Right lobe of liver (tissue), 4 donors: ENCODE measurements around the gene C1orf232.

Source experiments
- POLR2A ChIP-seq: fragments of 450-650 bp; IDR thresholded peaks from one replicate; pipeline ENCODE4 v1.6.1; 2017; ENCODE audit warnings: antibody characterized with exemption, mild to moderate bottlenecking
- TF ChIP-seq, protein P1 (sequence below), 4 donors: fragments of 200-600 bp in 3 of 4; fragments of 450-650 bp in 1 of 4; IDR thresholded peaks; one replicate each; pipeline versions ENCODE4 v1.5.1 to v1.8.0; 2016 to 2022; ENCODE audit warnings: antibody characterized with exemption in 4 of 4, mild to moderate bottlenecking in 2 of 4
- donor health status: DM: no; HTN: no; CAD: no.
- donor health status: DM: no; HTN: no; CAD: no.
- donor health status: DM: no; HTN: yes; CAD: no.

DNA sequence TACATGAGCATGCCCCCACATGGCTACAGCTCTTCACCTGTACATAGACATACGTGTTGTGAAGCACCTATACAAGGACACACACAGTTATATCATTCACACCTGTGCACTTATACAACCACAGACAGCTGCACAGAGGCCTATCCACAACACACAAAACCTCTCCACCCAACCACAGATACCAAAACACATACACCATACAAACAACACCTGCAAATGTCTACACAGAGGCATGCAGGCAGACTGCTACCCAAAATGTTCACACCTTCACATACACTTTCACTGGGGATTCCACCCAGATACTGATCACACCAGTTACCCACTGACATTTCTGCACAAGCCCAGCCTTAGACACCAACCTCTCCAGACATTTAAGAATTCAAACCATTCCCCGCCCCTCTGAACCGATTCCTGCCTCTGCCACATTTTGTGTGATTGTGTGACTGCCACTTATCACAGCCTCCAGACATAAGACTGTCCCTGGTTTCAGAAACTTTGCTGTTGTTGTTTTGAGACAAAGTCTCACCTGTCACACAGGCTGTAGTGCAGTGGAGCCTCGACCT lies 2.0 kb downstream of the C1orf232 start:
- TF ChIP-seq, protein P1, sequence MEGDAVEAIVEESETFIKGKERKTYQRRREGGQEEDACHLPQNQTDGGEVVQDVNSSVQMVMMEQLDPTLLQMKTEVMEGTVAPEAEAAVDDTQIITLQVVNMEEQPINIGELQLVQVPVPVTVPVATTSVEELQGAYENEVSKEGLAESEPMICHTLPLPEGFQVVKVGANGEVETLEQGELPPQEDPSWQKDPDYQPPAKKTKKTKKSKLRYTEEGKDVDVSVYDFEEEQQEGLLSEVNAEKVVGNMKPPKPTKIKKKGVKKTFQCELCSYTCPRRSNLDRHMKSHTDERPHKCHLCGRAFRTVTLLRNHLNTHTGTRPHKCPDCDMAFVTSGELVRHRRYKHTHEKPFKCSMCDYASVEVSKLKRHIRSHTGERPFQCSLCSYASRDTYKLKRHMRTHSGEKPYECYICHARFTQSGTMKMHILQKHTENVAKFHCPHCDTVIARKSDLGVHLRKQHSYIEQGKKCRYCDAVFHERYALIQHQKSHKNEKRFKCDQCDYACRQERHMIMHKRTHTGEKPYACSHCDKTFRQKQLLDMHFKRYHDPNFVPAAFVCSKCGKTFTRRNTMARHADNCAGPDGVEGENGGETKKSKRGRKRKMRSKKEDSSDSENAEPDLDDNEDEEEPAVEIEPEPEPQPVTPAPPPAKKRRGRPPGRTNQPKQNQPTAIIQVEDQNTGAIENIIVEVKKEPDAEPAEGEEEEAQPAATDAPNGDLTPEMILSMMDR (IDR thresholded peaks at IDR 0.05) = no peak
- TF ChIP-seq POLR2A = no peak
